PC-9 (cell line): ENCODE data around the gene PCK2.

Experiments
- EZH2 ChIP-seq: fragments of 200-600 bp; sonication (generic); IDR thresholded peaks from 2 replicates; pipeline ENCODE4 v1.8.0; 2017; ENCODE audit warnings: antibody characterized with exemption, low read depth
- TF ChIP-seq, protein P1 (sequence below): fragments of 200-600 bp; sonication (generic); conservative IDR thresholded peaks from 2 replicates; pipeline ENCODE4 v1.6.1; 2017; ENCODE audit warnings: mixed run types, antibody characterized with exemption, mild to moderate bottlenecking, moderate library complexity

GRCh38 chr14:24079491-24080141 lies 14.5 kb upstream of the PCK2 start:
- TF ChIP-seq, protein P1, sequence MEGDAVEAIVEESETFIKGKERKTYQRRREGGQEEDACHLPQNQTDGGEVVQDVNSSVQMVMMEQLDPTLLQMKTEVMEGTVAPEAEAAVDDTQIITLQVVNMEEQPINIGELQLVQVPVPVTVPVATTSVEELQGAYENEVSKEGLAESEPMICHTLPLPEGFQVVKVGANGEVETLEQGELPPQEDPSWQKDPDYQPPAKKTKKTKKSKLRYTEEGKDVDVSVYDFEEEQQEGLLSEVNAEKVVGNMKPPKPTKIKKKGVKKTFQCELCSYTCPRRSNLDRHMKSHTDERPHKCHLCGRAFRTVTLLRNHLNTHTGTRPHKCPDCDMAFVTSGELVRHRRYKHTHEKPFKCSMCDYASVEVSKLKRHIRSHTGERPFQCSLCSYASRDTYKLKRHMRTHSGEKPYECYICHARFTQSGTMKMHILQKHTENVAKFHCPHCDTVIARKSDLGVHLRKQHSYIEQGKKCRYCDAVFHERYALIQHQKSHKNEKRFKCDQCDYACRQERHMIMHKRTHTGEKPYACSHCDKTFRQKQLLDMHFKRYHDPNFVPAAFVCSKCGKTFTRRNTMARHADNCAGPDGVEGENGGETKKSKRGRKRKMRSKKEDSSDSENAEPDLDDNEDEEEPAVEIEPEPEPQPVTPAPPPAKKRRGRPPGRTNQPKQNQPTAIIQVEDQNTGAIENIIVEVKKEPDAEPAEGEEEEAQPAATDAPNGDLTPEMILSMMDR: no peak
- no peak for TF ChIP-seq EZH2
